A549 (cell line): ENCODE data around the gene PRDM1. TPM values are rescaled to one million over a fixed set of nuclear protein-coding genes. Genes with fewer than 3 reads are reported as not detected.
A peak's percentile ranks its signal among the peaks of the same experiment; 100 is the strongest.

Experiments used
- ATAC-seq, 2 experiments: fragments of 200-7000 bp in 1 of 2; fragments of >200 bp in 1 of 2; cut with Nextera tagmentation in 1 of 2; cut with Tn5 transposase in 1 of 2; 3 replicates each; pipeline versions ENCODE4 v1.8.0 to v1.9.1; 2018 to 2020; ENCODE audit warnings: mild to moderate bottlenecking in 1 of 2, moderate library complexity in 1 of 2
- CTCF ChIA-PET: fragments of 300-600 bp; sonication (Branson Sonifier 250); formaldehyde crosslinking; extraction: SDS; loops from one replicate; lab custom pipeline; 2021; ENCODE audit warnings: antibody characterized with exemption, inconsistent platforms; lab: Yijun Ruan, JAX
- POLR2A ChIA-PET: fragments of 350-600 bp; formaldehyde crosslinking; extraction: SDS; loops from one replicate; lab custom pipeline; 2021; ENCODE audit warnings: antibody characterized with exemption, inconsistent platforms; lab: Yijun Ruan, JAX
- DNase-seq, 2 experiments: peaks; one replicate each; pipeline versions ENCODE4 v3.0.0 to v3.0.0-alpha.2; 2011 to 2016; ENCODE audit warnings: low read depth in 1 of 2, low spot score in 1 of 2
- FAIRE-seq: peaks from 2 replicates; lab custom pipeline; 2011; peaks lifted over from hg19 to GRCh38; lab: Jason Lieb, UNC
- H3K27ac ChIP-seq, 2 experiments: fragments of >200 bp; sonication (Bioruptor Twin); formaldehyde crosslinking; 3 replicates each; pipeline ENCODE4 v1.5.1; 2016 to 2017
- H3K4me1 ChIP-seq: fragments of >200 bp; sonication (Bioruptor Twin); formaldehyde crosslinking; 3 replicates; pipeline ENCODE4 v1.6.1; 2016
- H3K4me2 ChIP-seq: fragments of >200 bp; sonication (Bioruptor Twin); formaldehyde crosslinking; 3 replicates; pipeline ENCODE4 v1.6.1; 2016
- H3K4me3 ChIP-seq: fragments of >200 bp; sonication (Bioruptor Twin); formaldehyde crosslinking; 3 replicates; pipeline ENCODE4 v1.5.1; 2016
- H3K9me3 ChIP-seq: fragments of >200 bp; sonication (Bioruptor Twin); formaldehyde crosslinking; 3 replicates; pipeline ENCODE4 v1.6.1; 2016
- BHLHE40 ChIP-seq: IDR thresholded peaks from 2 replicates; pipeline ENCODE4 v1.6.1; 2012; ENCODE audit warnings: low read depth, low read length, inconsistent platforms
- CBX2 ChIP-seq: fragments of 200-600 bp; sonication (generic); IDR thresholded peaks from 2 replicates; pipeline ENCODE4 v1.6.1; 2016; ENCODE audit warnings: low read depth, mild to moderate bottlenecking, borderline replicate concordance
- CBX8 ChIP-seq: fragments of 200-600 bp; sonication (generic); IDR thresholded peaks from 2 replicates; pipeline ENCODE4 v1.6.1; 2016
- CHD4 ChIP-seq: fragments of 200-600 bp; sonication (generic); IDR thresholded peaks from 2 replicates; pipeline ENCODE4 v1.6.1; 2016; ENCODE audit warnings: antibody characterized with exemption, mild to moderate bottlenecking, borderline replicate concordance
- EHMT2 ChIP-seq: fragments of 200-600 bp; sonication (generic); IDR thresholded peaks from 2 replicates; pipeline ENCODE4 v1.6.1; 2016; ENCODE audit warnings: antibody characterized with exemption, low read depth, mild to moderate bottlenecking, moderate library complexity
- EP300 ChIP-seq, 2 experiments: fragments of >200 bp; sonication (Bioruptor Twin); formaldehyde crosslinking; IDR thresholded peaks; 2 replicates in 1 of 2; 3 replicates in 1 of 2; pipeline ENCODE4 v1.6.1; 2016 to 2017
- FOSB ChIP-seq: fragments of 250-450 bp; sonication (Bioruptor Pico); IDR thresholded peaks from 2 replicates; pipeline ENCODE4 v1.5.0; 2020; ENCODE audit warnings: mild to moderate bottlenecking, moderate library complexity
- GATA3 ChIP-seq: IDR thresholded peaks from 2 replicates; pipeline ENCODE4 v1.6.1; 2012; ENCODE audit warnings: borderline replicate concordance
- HDAC2 ChIP-seq: fragments of 200-600 bp; sonication (generic); IDR thresholded peaks from 2 replicates; pipeline ENCODE4 v1.6.1; 2016
- HOXB13 ChIP-seq: fragments of 250-450 bp; sonication (Bioruptor Pico); IDR thresholded peaks from 2 replicates; pipeline ENCODE4 v1.5.0; 2020; ENCODE audit warnings: low read depth, mild to moderate bottlenecking, moderate library complexity
- HOXB5 ChIP-seq: fragments of 250-450 bp; sonication (Bioruptor Pico); IDR thresholded peaks from 2 replicates; pipeline ENCODE4 v1.5.0; 2020; ENCODE audit warnings: mild to moderate bottlenecking, moderate library complexity
- JUN ChIP-seq, 2 experiments: fragments of >200 bp; sonication (Bioruptor Twin); formaldehyde crosslinking; IDR thresholded peaks; 2 replicates in 1 of 2; 3 replicates in 1 of 2; pipeline ENCODE4 v1.6.1; 2016 to 2017
- JUNB ChIP-seq: fragments of >200 bp; sonication (Bioruptor Twin); formaldehyde crosslinking; IDR thresholded peaks from 2 replicates; pipeline ENCODE4 v1.6.1; 2016
- KDM1A ChIP-seq: fragments of 200-600 bp; sonication (generic); IDR thresholded peaks from 2 replicates; pipeline ENCODE4 v1.6.1; 2016; ENCODE audit warnings: low read depth, mild to moderate bottlenecking
- MAFK ChIP-seq: fragments of 450-650 bp; IDR thresholded peaks from 2 replicates; pipeline ENCODE4 v1.6.1; 2014; ENCODE audit not compliant: partially characterized antibody
- NR3C1 ChIP-seq: fragments of >200 bp; sonication (Bioruptor Twin); formaldehyde crosslinking; IDR thresholded peaks from 3 replicates; pipeline ENCODE4 v1.6.1; 2017
- POLR2AphosphoS2 ChIP-seq: conservative IDR thresholded peaks from 2 replicates; pipeline ENCODE4 v1.6.1; 2012; ENCODE audit warnings: low read length, improper control_type of control experiment, inconsistent platforms
- RFX5 ChIP-seq: fragments of 450-650 bp; IDR thresholded peaks from 2 replicates; pipeline ENCODE4 v1.7.1; 2014; ENCODE audit warnings: antibody characterized with exemption, mild to moderate bottlenecking, moderate library complexity
- SMC3 ChIP-seq: fragments of >200 bp; sonication (Bioruptor Twin); formaldehyde crosslinking; IDR thresholded peaks from 3 replicates; pipeline ENCODE4 v1.6.1; 2018; ENCODE audit warnings: inconsistent platforms
- TP53 ChIP-seq: fragments of 250-450 bp; sonication (Bioruptor Pico); IDR thresholded peaks from 2 replicates; pipeline ENCODE4 v1.5.0; 2021; ENCODE audit warnings: mild to moderate bottlenecking, moderate library complexity
- ZC3H11A ChIP-seq: fragments of 450-650 bp; IDR thresholded peaks from 2 replicates; pipeline ENCODE4 v1.6.1; 2014; ENCODE audit warnings: antibody characterized with exemption, mild to moderate bottlenecking
- WGBS: methylation state at CpG from one replicate; pipeline ENCODE4 v1.1.6; 2017; ENCODE audit errors: missing lambda C conversion rate; 5-methylcytosine and 5-hydroxymethylcytosine counted together
- polyA plus RNA-seq, 4 experiments: library from polyadenylated mRNA; depleted of rRNA in 3 of 4; stranded (reverse); fragments of >200 nt; fragmentation: RNase III in 1 of 4; extraction: RNeasy Plus Mini Kit Qiagen cat#74134 plus additional on column Dnase treatment in 1 of 4; gene quantifications; 2 replicates in 3 of 4; 3 replicates in 1 of 4; pipeline ENCODE4 v1.2.3, GENCODE V29; 2011 to 2017
- TF ChIP-seq, protein P1 (sequence below): IDR thresholded peaks from 2 replicates; pipeline ENCODE4 v1.6.1; 2012
- TF ChIP-seq, protein P2 (sequence below): fragments of 250-450 bp; sonication (Bioruptor Pico); IDR thresholded peaks from 2 replicates; pipeline ENCODE4 v1.5.0; 2021; ENCODE audit warnings: mild to moderate bottlenecking, moderate library complexity, borderline replicate concordance
- TF ChIP-seq, protein P3 (sequence below): fragments of 250-450 bp; sonication (Bioruptor Pico); IDR thresholded peaks from 2 replicates; pipeline ENCODE4 v1.5.0; 2020; ENCODE audit warnings: low read depth, mild to moderate bottlenecking, moderate library complexity

The PRDM1 gene
- polyA plus RNA-seq, 2 of the 4 experiments (the other 2 are of a cell fraction): 2.6 to 11.2 TPM

DNA sequence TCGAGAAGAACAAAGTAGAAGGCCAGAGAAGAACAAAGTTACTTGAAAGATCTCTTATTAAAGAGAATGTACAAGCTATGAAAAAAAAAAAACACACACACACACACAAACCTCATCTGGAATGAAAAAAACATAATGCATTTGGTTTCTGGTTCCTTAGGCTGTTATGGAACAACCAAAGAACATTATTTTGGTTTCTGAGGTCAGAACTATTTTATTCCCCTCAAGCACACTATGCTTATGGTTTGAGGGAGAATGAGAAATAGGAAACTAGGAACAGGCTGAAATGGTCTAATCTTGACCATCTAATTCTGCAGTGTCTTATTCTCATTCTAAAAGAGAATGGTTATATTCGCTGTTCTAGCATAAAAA is 8.8 kb downstream of the PRDM1 start:
- peaks cover 31% of the 10 kb centered on the region for H3K4me1 ChIP-seq
- ATAC-seq (no peak), DNase-seq (no peak), FAIRE-seq (no peak)
- CTCF ChIA-PET: interaction anchor here (1.2 to 1.7 kb wide), 2 partner anchors 128 to 206 kb away, joined by 4 to 5 read pairs; no protein-coding TSS in a partner anchor
- no peak overlapping the region for H3K27ac ChIP-seq
- no peaks in the 10 kb centered on the region for H3K9me3 ChIP-seq
- POLR2A ChIA-PET: interaction anchor here (1.5 kb wide), 1 partner anchor 9 kb away, joined by 3 read pairs; the partner anchor contains the start of gene PRDM1
- H3K4me3 ChIP-seq: no peak overlapping the region
- TF ChIP-seq FOSB (CRISPR knock-in tag) (no peak), CHD4 (no peak), JUN (IDR thresholded peaks at IDR 0.05) (no peak), HOXB5 (no peak), MAFK (no peak), GATA3 (no peak), HDAC2 (no peak), RFX5 (no peak), NR3C1 (no peak), JUNB (no peak), POLR2AphosphoS2 (no peak), TP53 (CRISPR knock-in tag) (no peak), CBX8 (no peak), CBX2 (no peak)
- 93% methylated on average over 2 of the region's 2 CpGs for WGBS
- no peak overlapping the region for H3K4me2 ChIP-seq

DNA sequence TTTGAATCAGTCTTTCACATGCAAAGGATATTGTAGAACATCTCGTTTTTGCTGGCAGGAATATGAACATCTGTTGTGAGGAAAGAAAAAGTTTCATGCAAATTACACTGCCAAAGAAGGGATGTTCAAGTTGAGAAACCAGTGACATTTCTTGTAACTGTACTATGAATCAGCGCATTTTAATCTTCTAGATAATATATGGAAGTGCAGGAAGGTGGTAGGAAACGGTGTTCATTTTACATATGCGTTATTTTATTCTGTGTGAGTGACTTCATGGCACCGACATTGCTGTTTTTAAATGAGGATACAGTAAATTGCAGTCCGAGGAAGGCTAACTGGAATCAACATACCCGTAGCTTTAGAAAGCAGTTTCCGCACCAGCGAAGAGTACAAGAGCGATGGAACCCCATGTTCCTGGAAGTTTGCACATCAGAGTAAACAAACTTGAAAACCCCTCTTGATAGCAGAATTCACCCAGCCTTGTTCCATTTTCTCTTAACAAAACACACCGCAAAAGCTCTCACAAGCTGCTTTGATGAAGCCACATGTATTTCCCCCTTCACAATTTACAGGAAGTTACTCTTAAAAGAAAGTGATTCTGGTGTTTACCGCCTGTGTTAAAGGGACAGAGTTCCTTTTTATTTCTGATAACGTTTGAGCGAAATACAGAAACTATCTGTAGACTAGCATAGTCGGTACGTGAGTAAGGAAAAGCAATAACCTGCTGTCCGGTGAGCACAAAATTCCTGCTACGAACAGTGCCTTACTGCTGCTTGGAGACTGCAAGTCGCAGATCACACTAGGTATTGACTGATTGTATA is 11.5 kb downstream of the PRDM1 start:
- H3K27ac ChIP-seq: peak overlapping the region; percentile 86 to 90
- ATAC-seq (peak; percentile 28 to 42; a peak in 3 of 6 replicates), FAIRE-seq (no peak), DNase-seq (peak in 1 of 2 experiments; percentile 17)
- peaks cover 32% of the 10 kb centered on the region for H3K4me1 ChIP-seq
- 3% methylated on average over 19 of the region's 19 CpGs for WGBS
- ChIA-PET CTCF (no interaction called here), POLR2A (interaction anchor here (1.5 kb wide), 1 partner anchor 12 kb away, joined by 5 read pairs; the partner anchor contains the start of gene PRDM1)
- no peak for TF ChIP-seq FOSB (CRISPR knock-in tag)
- TF ChIP-seq, protein P1, sequence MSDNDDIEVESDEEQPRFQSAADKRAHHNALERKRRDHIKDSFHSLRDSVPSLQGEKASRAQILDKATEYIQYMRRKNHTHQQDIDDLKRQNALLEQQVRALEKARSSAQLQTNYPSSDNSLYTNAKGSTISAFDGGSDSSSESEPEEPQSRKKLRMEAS: peak; percentile 50; the same call in 1 of the 2 replicates
- H3K9me3 ChIP-seq: no peaks in the 10 kb centered on the region
- H3K4me2 ChIP-seq: peak overlapping the region; percentile 97
- H3K4me3 ChIP-seq: peak overlapping the region; percentile 48

DNA sequence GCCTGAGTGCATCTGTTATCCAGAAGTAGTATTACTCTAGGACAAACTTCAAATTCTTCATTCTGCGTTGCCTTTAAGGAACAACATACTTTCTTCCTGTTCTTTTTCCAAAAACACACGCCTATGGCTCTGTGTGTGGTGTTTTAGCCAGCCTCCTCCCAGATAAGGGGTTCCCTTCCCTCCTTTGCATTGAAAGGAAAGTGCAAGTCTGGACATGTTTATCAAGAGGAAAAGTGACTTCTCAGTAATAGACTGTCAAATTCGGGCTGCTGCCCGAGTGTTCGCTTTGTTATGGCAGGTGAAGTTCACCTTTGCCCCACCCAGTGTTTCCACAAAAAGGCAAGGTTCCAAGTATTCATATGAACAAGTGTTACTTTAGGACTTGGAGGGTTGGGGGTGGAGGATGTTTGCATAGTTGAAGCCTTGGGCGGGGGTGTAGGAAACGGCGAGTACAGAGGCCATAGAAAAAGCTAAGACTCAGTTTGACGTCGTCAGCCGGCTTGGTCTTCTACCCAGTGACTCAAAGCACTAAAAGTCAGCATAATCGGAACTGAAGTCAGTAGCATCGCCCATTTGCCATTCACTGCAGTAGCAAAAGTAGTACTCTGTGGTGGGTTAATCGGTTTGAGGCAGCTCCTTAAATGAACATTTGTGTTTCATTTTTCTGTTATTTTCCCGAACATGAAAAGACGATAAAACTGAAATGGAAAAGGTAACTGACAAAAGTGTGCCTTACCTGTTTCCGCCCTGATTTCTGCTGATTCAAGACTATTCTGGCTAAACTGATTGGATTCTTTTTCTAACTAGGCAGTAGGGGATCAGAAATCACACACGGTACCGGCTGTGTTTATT is 12.5 kb downstream of the PRDM1 start:
- Histone ChIP-seq H3K27ac (peak overlapping the region; percentile 86 to 90), H3K4me2 (peak overlapping the region; percentile 97), H3K4me3 (peak overlapping the region; percentile 48), H3K4me1 (peaks cover 32% of the 10 kb centered on the region), H3K9me3 (no peaks in the 10 kb centered on the region)
- POLR2A ChIA-PET: interaction anchor here (1.5 kb wide), 1 partner anchor 13 kb away, joined by 5 read pairs; the partner anchor contains the start of gene PRDM1
- CTCF ChIA-PET: interaction anchor here (1.1 to 1.3 kb wide), 2 partner anchors 9 to 202 kb away, joined by 3 to 4 read pairs; no protein-coding TSS in a partner anchor
- TF ChIP-seq MAFK (peak; percentile 57), EHMT2 (no peak), CHD4 (no peak)
- ATAC-seq (peak; percentile 62 to 71; a peak in 4 of 6 replicates), DNase-seq (peak in 1 of 2 experiments; percentile 61), FAIRE-seq (no peak)
- WGBS: 29% methylated on average over 19 of the region's 19 CpGs

DNA sequence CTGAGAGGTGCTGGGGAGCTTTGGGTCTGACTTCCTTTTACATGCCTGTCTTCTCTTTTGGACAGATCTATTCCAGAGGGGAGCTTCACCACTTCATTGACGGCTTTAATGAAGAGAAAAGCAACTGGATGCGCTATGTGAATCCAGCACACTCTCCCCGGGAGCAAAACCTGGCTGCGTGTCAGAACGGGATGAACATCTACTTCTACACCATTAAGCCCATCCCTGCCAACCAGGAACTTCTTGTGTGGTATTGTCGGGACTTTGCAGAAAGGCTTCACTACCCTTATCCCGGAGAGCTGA is 13.1 kb downstream of the PRDM1 start:
- Histone ChIP-seq H3K4me2 (peak overlapping the region; percentile 97), H3K9me3 (no peaks in the 10 kb centered on the region), H3K4me1 (peaks cover 32% of the 10 kb centered on the region), H3K27ac (peak overlapping the region; percentile 86 to 90), H3K4me3 (peak overlapping the region; percentile 48; the same call in 1 of the 3 replicates)
- FAIRE-seq: no peak
- DNase-seq: no peak
- CTCF ChIA-PET: interaction anchor here (1.1 to 1.3 kb wide), 2 partner anchors 10 to 202 kb away, joined by 3 to 4 read pairs; no protein-coding TSS in a partner anchor
- 82% methylated on average over 7 of the region's 7 CpGs for WGBS
- POLR2A ChIA-PET: interaction anchor here (1.5 kb wide), 1 partner anchor 13 kb away, joined by 5 read pairs; the partner anchor contains the start of gene PRDM1
- TF ChIP-seq ZC3H11A (no peak), BHLHE40 (no peak), SMC3 (no peak), HOXB13 (CRISPR knock-in tag) (no peak), EP300 (IDR thresholded peaks at IDR 0.05) (no peak), KDM1A (no peak)
- TF ChIP-seq, protein P2, sequence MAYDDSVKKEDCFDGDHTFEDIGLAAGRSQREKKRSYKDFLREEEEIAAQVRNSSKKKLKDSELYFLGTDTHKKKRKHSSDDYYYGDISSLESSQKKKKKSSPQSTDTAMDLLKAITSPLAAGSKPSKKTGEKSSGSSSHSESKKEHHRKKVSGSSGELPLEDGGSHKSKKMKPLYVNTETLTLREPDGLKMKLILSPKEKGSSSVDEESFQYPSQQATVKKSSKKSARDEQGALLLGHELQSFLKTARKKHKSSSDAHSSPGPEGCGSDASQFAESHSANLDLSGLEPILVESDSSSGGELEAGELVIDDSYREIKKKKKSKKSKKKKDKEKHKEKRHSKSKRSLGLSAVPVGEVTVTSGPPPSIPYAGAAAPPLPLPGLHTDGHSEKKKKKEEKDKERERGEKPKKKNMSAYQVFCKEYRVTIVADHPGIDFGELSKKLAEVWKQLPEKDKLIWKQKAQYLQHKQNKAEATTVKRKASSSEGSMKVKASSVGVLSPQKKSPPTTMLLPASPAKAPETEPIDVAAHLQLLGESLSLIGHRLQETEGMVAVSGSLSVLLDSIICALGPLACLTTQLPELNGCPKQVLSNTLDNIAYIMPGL (CRISPR knock-in tag): no peak
- TF ChIP-seq, protein P3, sequence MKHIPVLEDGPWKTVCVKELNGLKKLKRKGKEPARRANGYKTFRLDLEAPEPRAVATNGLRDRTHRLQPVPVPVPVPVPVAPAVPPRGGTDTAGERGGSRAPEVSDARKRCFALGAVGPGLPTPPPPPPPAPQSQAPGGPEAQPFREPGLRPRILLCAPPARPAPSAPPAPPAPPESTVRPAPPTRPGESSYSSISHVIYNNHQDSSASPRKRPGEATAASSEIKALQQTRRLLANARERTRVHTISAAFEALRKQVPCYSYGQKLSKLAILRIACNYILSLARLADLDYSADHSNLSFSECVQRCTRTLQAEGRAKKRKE: no peak
- TF ChIP-seq, protein P1: no peak
- ATAC-seq: no peak
